Right forelimb (tissue), 1 donor: ENCODE data around the gene SH3RF3.
"Not testable (repeated sequence)": the region's sequence is repeated elsewhere in the genome, so short reads cannot be mapped to it uniquely, and the experiment has no call there.

ENCODE experiments used
- DNase-seq: peaks from one replicate; pipeline ENCODE4 v3.0.0-alpha.2; 2018

SH3RF3 gene

GRCh38 chr2:109204412-109204811, 75.4 kb downstream of the SH3RF3 start:
- DNase-seq, result no peak

GRCh38 chr2:109205447-109205846, 76.4 kb downstream of the SH3RF3 start:
- DNase-seq, result no peak

GRCh38 chr2:109206569-109207146, 77.7 kb downstream of the SH3RF3 start:
- no peak for DNase-seq

GRCh38 chr2:109207176-109207575, 78.2 kb downstream of the SH3RF3 start:
- no peak for DNase-seq

- no peak for DNase-seq
These were observed 79.3 kb downstream of the SH3RF3 start for GRCh38 chr2:109208071-109208950.

- no peak for DNase-seq
These were observed 79.9 kb downstream of the SH3RF3 start for GRCh38 chr2:109208951-109209335.

GRCh38 chr2:109209412-109209811, 80.4 kb downstream of the SH3RF3 start:
- no peak for DNase-seq

- no peak for DNase-seq
These were observed 80.9 kb downstream of the SH3RF3 start for GRCh38 chr2:109209941-109210340.

- DNase-seq, result no peak
These were observed 81.6 kb downstream of the SH3RF3 start for GRCh38 chr2:109210431-109211200.

GRCh38 chr2:109211315-109211714, 82.3 kb downstream of the SH3RF3 start:
- DNase-seq, result no peak

GRCh38 chr2:109212836-109213563, 84.0 kb downstream of the SH3RF3 start:
- DNase-seq, result no peak

- DNase-seq, result no peak
These were observed 84.8 kb downstream of the SH3RF3 start for GRCh38 chr2:109213646-109214433.

GRCh38 chr2:109214651-109215371, 85.8 kb downstream of the SH3RF3 start:
- DNase-seq, result no peak

- no peak for DNase-seq
These were observed 86.9 kb downstream of the SH3RF3 start for GRCh38 chr2:109215866-109216265.

- DNase-seq, result no peak
These were observed 87.3 kb downstream of the SH3RF3 start for GRCh38 chr2:109216332-109216731.

GRCh38 chr2:109217362-109218086, 88.5 kb downstream of the SH3RF3 start:
- DNase-seq, result no peak

- no peak for DNase-seq
These were observed 89.2 kb downstream of the SH3RF3 start for GRCh38 chr2:109218087-109218791.

GRCh38 chr2:109218792-109219126, 89.8 kb downstream of the SH3RF3 start:
- DNase-seq, result peak; percentile 34

GRCh38 chr2:109220860-109221259, 91.9 kb downstream of the SH3RF3 start:
- DNase-seq, result no peak

- not testable (repeated sequence) for DNase-seq
These were observed 92.3 kb downstream of the SH3RF3 start for GRCh38 chr2:109221316-109221715.
